Activated T-helper 9 cell treated with anti-CD3 and anti-CD28 coated beads, Interleukin-2, amount 50 U/mL, for 16 hours (primary cell): ENCODE measurements around the gene RMI1.
"Not testable (repeated sequence)": the region's sequence is repeated elsewhere in the genome, so short reads cannot be mapped to it uniquely, and the experiment has no call there.

ENCODE experiments used
- DNase-seq: peaks from one replicate; pipeline ENCODE4 v3.0.0-alpha.2; 2020; ENCODE audit warnings: low read depth

RMI1 gene

GRCh38 chr9:83980395-83981125 is at the start of gene RMI1:
Gene RMI1, plus strand, starts transcription at chr9:83980805. Its CDS starts 20,182 bp downstream, at chr9:84000987.
- DNase-seq = peak; percentile 99

- DNase-seq = no peak
Measured at GRCh38 chr9:83930881-83931280, 49.7 kb upstream of the RMI1 start.

- DNase-seq = no peak
Measured at GRCh38 chr9:83932011-83932410, 48.6 kb upstream of the RMI1 start.

- no peak for DNase-seq
Measured at GRCh38 chr9:83932851-83933250, 47.8 kb upstream of the RMI1 start.

- no peak for DNase-seq
Measured at GRCh38 chr9:83933790-83934189, 46.8 kb upstream of the RMI1 start.

GRCh38 chr9:83934569-83935275 is 45.9 kb upstream of the RMI1 start:
- no peak for DNase-seq

GRCh38 chr9:83935276-83935935 is 45.2 kb upstream of the RMI1 start:
- no peak for DNase-seq

GRCh38 chr9:83936523-83936922 is 44.1 kb upstream of the RMI1 start:
- DNase-seq = no peak

- DNase-seq = no peak
Measured at GRCh38 chr9:83937861-83938455, 42.6 kb upstream of the RMI1 start.

- DNase-seq = no peak
Measured at GRCh38 chr9:83940590-83941303, 39.9 kb upstream of the RMI1 start.

- DNase-seq = not testable (repeated sequence)
Measured at GRCh38 chr9:83948096-83948495, 32.5 kb upstream of the RMI1 start.

- peak; percentile 13 for DNase-seq
Measured at GRCh38 chr9:83956086-83956435, 24.5 kb upstream of the RMI1 start.

GRCh38 chr9:83956436-83957247 is 24.0 kb upstream of the RMI1 start:
- DNase-seq = peak; percentile 45

- no peak for DNase-seq
Measured at GRCh38 chr9:83957248-83957513, 23.4 kb upstream of the RMI1 start.

- no peak for DNase-seq
Measured at GRCh38 chr9:83959061-83959460, 21.5 kb upstream of the RMI1 start.

- DNase-seq = no peak
Measured at GRCh38 chr9:83960991-83961390, 19.6 kb upstream of the RMI1 start.

- DNase-seq = no peak
Measured at GRCh38 chr9:83962165-83962564, 18.4 kb upstream of the RMI1 start.

GRCh38 chr9:83964973-83965349 is 15.6 kb upstream of the RMI1 start:
- DNase-seq = no peak

- no peak for DNase-seq
Measured at GRCh38 chr9:83965350-83966208, 15.0 kb upstream of the RMI1 start.

GRCh38 chr9:83966209-83966582 is 14.4 kb upstream of the RMI1 start:
- DNase-seq = no peak

GRCh38 chr9:83967073-83967472 is 13.5 kb upstream of the RMI1 start:
- DNase-seq = no peak
